ENCODE results near the gene NFATC2IP. TPM values are rescaled to one million over a fixed set of nuclear protein-coding genes. Genes with fewer than 3 reads are reported as not detected.
A peak's percentile ranks its signal among the peaks of the same experiment; 100 is the strongest.

The NFATC2IP gene
- total and polyA plus RNA-seq, 2 of the 13 experiments (the other 11 are each of a cell fraction or from before 2014, with no cell fraction given) = 32.1 to 48.5 TPM

DNA sequence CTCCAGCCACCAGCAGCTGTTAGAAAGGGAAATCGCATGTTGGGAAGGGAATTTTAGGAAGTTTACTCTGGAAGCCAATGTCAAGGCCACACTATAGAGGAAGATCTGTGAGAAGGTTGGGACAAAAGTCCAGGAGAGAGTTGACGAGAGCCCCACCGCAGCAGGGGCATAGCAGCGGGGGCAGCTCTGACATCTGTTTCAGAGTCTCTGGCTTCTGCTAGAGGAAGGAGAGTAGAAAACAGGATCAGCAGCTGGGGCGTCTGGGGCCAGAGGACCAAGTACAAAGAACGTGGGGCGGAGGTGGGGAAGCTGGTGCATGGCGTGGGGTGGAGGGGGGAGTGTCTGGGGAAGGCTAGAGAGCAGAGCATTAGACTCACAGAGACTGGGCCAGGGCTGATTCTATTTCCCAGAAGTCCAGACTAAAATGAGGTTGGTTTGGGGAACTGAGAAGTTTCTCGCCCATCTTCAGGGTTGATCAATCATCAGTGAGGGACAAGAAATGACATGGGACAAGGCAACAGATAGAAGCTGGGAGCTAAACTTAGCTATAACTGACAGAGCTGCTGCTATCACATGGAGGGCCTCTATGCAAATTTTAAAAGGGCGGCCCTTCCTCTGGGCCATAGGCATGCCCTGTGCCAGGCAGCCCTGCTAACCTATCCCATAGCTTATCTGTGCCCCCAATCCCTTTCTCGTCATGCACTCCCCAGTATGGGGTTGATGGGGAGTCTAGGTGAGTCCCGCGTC lies 26.9 kb upstream of the NFATC2IP start (continued):
- TF ChIP-seq JUN (CRISPR knock-in tag; IDR thresholded peaks at IDR 0.05) = no peak
- TF ChIP-seq FOXA3 (CRISPR knock-in tag; IDR thresholded peaks at IDR 0.05) = peak; percentile 69; the same call in 1 of the 2 replicates
- TF ChIP-seq, protein P1, sequence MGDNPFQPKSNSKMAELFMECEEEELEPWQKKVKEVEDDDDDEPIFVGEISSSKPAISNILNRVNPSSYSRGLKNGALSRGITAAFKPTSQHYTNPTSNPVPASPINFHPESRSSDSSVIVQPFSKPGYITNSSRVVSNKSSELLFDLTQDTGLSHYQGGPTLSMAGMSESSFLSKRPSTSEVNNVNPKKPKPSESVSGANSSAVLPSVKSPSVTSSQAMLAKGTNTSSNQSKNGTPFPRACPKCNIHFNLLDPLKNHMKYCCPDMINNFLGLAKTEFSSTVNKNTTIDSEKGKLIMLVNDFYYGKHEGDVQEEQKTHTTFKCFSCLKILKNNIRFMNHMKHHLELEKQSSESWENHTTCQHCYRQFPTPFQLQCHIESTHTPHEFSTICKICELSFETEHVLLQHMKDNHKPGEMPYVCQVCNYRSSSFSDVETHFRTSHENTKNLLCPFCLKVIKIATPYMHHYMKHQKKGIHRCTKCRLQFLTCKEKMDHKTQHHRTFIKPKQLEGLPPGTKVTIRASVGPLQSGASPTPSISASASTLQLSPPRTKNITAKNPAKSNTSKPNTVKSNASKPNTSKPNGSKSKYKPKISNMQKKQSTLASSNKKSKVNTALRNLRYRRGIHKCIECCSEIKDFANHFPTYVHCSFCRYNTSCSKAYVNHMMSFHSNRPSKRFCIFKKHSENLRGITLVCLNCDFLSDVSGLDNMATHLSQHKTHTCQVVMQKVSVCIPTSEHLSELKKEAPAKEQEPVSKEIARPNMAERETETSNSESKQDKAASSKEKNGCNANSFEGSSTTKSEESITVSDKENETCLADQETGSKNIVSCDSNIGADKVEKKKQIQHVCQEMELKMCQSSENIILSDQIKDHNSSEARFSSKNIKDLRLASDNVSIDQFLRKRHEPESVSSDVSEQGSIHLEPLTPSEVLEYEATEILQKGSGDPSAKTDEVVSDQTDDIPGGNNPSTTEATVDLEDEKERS (CRISPR knock-in tag; IDR thresholded peaks at IDR 0.05) = no peak; the same call in 1 of the 2 replicates
- TF ChIP-seq, protein P2, sequence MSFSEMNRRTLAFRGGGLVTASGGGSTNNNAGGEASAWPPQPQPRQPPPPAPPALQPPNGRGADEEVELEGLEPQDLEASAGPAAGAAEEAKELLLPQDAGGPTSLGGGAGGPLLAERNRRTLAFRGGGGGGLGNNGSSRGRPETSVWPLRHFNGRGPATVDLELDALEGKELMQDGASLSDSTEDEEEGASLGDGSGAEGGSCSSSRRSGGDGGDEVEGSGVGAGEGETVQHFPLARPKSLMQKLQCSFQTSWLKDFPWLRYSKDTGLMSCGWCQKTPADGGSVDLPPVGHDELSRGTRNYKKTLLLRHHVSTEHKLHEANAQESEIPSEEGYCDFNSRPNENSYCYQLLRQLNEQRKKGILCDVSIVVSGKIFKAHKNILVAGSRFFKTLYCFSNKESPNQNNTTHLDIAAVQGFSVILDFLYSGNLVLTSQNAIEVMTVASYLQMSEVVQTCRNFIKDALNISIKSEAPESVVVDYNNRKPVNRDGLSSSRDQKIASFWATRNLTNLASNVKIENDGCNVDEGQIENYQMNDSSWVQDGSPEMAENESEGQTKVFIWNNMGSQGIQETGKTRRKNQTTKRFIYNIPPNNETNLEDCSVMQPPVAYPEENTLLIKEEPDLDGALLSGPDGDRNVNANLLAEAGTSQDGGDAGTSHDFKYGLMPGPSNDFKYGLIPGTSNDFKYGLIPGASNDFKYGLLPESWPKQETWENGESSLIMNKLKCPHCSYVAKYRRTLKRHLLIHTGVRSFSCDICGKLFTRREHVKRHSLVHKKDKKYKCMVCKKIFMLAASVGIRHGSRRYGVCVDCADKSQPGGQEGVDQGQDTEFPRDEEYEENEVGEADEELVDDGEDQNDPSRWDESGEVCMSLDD (CRISPR knock-in tag; IDR thresholded peaks at IDR 0.05; ENCODE audit: borderline replicate concordance) = 0 out of 2 replicates have a peak, but pooled peaks have one; percentile 67
- TF ChIP-seq, protein P3, sequence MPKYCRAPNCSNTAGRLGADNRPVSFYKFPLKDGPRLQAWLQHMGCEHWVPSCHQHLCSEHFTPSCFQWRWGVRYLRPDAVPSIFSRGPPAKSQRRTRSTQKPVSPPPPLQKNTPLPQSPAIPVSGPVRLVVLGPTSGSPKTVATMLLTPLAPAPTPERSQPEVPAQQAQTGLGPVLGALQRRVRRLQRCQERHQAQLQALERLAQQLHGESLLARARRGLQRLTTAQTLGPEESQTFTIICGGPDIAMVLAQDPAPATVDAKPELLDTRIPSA (CRISPR knock-in tag; IDR thresholded peaks at IDR 0.05; ENCODE audit: borderline replicate concordance) = no peak
- TF ChIP-seq KLF11 (CRISPR knock-in tag; IDR thresholded peaks at IDR 0.05) = no peak
- 0 out of 2 replicates have a peak, but pooled peaks have one; percentile 39 for TF ChIP-seq ZNF629 (CRISPR knock-in tag; conservative IDR thresholded peaks at IDR 0.05)
- no peak for TF ChIP-seq RFX3 (CRISPR knock-in tag; IDR thresholded peaks at IDR 0.05)
- no peak for TF ChIP-seq STAT5B (CRISPR knock-in tag; IDR thresholded peaks at IDR 0.05)
- TF ChIP-seq, protein P4, sequence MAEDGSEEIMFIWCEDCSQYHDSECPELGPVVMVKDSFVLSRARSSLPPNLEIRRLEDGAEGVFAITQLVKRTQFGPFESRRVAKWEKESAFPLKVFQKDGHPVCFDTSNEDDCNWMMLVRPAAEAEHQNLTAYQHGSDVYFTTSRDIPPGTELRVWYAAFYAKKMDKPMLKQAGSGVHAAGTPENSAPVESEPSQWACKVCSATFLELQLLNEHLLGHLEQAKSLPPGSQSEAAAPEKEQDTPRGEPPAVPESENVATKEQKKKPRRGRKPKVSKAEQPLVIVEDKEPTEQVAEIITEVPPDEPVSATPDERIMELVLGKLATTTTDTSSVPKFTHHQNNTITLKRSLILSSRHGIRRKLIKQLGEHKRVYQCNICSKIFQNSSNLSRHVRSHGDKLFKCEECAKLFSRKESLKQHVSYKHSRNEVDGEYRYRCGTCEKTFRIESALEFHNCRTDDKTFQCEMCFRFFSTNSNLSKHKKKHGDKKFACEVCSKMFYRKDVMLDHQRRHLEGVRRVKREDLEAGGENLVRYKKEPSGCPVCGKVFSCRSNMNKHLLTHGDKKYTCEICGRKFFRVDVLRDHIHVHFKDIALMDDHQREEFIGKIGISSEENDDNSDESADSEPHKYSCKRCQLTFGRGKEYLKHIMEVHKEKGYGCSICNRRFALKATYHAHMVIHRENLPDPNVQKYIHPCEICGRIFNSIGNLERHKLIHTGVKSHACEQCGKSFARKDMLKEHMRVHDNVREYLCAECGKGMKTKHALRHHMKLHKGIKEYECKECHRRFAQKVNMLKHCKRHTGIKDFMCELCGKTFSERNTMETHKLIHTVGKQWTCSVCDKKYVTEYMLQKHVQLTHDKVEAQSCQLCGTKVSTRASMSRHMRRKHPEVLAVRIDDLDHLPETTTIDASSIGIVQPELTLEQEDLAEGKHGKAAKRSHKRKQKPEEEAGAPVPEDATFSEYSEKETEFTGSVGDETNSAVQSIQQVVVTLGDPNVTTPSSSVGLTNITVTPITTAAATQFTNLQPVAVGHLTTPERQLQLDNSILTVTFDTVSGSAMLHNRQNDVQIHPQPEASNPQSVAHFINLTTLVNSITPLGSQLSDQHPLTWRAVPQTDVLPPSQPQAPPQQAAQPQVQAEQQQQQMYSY (CRISPR knock-in tag; IDR thresholded peaks at IDR 0.05) = 0 out of 2 replicates have a peak, but pooled peaks have one; percentile 13
- no peak for TF ChIP-seq ZNF160 (CRISPR knock-in tag; IDR thresholded peaks at IDR 0.05)
- TF ChIP-seq ZNF776 (CRISPR knock-in tag; IDR thresholded peaks at IDR 0.05) = no peak
- TF ChIP-seq ARNT2 (CRISPR knock-in tag; IDR thresholded peaks at IDR 0.05; ENCODE audit: low read depth) = no peak; the same call in 1 of the 2 replicates
- no peak for TF ChIP-seq ZNF326 (CRISPR knock-in tag; IDR thresholded peaks at IDR 0.05; ENCODE audit: borderline replicate concordance)
- TF ChIP-seq, protein P5, sequence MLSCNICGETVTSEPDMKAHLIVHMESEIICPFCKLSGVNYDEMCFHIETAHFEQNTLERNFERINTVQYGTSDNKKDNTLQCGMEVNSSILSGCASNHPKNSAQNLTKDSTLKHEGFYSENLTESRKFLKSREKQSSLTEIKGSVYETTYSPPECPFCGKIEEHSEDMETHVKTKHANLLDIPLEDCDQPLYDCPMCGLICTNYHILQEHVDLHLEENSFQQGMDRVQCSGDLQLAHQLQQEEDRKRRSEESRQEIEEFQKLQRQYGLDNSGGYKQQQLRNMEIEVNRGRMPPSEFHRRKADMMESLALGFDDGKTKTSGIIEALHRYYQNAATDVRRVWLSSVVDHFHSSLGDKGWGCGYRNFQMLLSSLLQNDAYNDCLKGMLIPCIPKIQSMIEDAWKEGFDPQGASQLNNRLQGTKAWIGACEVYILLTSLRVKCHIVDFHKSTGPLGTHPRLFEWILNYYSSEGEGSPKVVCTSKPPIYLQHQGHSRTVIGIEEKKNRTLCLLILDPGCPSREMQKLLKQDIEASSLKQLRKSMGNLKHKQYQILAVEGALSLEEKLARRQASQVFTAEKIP (CRISPR knock-in tag; IDR thresholded peaks at IDR 0.05; ENCODE audit: borderline replicate concordance) = no peak
- no peak for TF ChIP-seq MTF2 (CRISPR knock-in tag; IDR thresholded peaks at IDR 0.05; ENCODE audit: borderline replicate concordance)
- no peak for TF ChIP-seq NFE2L2 (IDR thresholded peaks at IDR 0.05; ENCODE audit: low read length)

Measured in HepG2 (cell line).